ENCODE measurements around the gene EDN2.

EDN2 gene

GRCh38 chr1:41497461-41498030, 13.1 kb upstream of the EDN2 start:
- no peak for DNase-seq

GRCh38 chr1:41497056-41497440, 12.6 kb upstream of the EDN2 start:
- DNase-seq: no peak

GRCh38 chr1:41496080-41497055, 11.9 kb upstream of the EDN2 start:
- no peak for DNase-seq

GRCh38 chr1:41495210-41495948, 10.9 kb upstream of the EDN2 start:
- DNase-seq: no peak

- DNase-seq: no peak
Measured at GRCh38 chr1:41494351-41495209, 10.1 kb upstream of the EDN2 start.

GRCh38 chr1:41493626-41494350, 9.3 kb upstream of the EDN2 start:
- no peak for DNase-seq

GRCh38 chr1:41493117-41493536, 8.6 kb upstream of the EDN2 start:
- no peak for DNase-seq

GRCh38 chr1:41492341-41492848, 7.9 kb upstream of the EDN2 start:
- DNase-seq: no peak

- DNase-seq: no peak
Measured at GRCh38 chr1:41490911-41491310, 6.4 kb upstream of the EDN2 start.

- DNase-seq: no peak
Measured at GRCh38 chr1:41489561-41489960, 5.1 kb upstream of the EDN2 start.

- DNase-seq: no peak
Measured at GRCh38 chr1:41488040-41488951, 3.8 kb upstream of the EDN2 start.

- DNase-seq: no peak
Measured at GRCh38 chr1:41487126-41488039, 2.9 kb upstream of the EDN2 start.

- no peak for DNase-seq
Measured at GRCh38 chr1:41486371-41487125, 2.1 kb upstream of the EDN2 start.

- no peak for DNase-seq
Measured at GRCh38 chr1:41486053-41486370, 1.5 kb upstream of the EDN2 start.

- DNase-seq: no peak
Measured at GRCh38 chr1:41485605-41486004, 1.1 kb upstream of the EDN2 start.

- no peak for DNase-seq
Measured at GRCh38 chr1:41483960-41484401, 502 bp downstream of the EDN2 start.

GRCh38 chr1:41483001-41483850, 1.3 kb downstream of the EDN2 start:
- no peak for DNase-seq

Data from activated CD8-positive, alpha-beta memory T cell treated with anti-CD3 and anti-CD28 coated beads, Interleukin-2, amount 50 U/mL, for 4 hours (primary cell).